MM.1S (cell line): ENCODE data around the gene ABCC11.

Source experiments
- EZH2 ChIP-seq: fragments of 300-600 bp; sonication (generic); optimal IDR thresholded peaks from 2 replicates; pipeline ENCODE3; 2017; ENCODE audit warnings: low read depth, mild to moderate bottlenecking, antibody characterized with exemption, low read length, mixed read lengths
- TF ChIP-seq, protein P1 (sequence below): fragments of 300-600 bp; sonication (generic); IDR thresholded peaks from 2 replicates; pipeline ENCODE4 v1.5.1; 2016; ENCODE audit warnings: antibody characterized with exemption, low read length, mixed read lengths

DNA sequence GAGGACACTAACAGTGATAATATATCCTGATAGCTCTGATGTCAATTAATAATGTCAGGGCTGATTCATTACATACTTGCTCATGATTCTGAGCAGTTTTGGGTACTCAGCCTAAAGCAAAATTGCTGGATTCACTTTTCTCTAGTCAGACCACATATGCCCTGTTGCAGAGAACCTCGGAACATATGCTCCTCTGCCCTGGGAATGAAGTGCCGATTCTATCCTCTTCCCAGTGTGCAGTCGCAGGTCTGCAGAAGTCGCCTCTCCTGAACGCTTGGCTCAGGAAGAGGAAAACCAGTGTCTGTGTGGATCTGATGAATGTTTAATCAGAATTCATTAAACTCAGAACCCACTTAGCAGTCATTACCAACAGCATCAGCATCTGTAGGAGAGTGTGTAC, 126.1 kb downstream of the ABCC11 start:
- TF ChIP-seq, protein P1, sequence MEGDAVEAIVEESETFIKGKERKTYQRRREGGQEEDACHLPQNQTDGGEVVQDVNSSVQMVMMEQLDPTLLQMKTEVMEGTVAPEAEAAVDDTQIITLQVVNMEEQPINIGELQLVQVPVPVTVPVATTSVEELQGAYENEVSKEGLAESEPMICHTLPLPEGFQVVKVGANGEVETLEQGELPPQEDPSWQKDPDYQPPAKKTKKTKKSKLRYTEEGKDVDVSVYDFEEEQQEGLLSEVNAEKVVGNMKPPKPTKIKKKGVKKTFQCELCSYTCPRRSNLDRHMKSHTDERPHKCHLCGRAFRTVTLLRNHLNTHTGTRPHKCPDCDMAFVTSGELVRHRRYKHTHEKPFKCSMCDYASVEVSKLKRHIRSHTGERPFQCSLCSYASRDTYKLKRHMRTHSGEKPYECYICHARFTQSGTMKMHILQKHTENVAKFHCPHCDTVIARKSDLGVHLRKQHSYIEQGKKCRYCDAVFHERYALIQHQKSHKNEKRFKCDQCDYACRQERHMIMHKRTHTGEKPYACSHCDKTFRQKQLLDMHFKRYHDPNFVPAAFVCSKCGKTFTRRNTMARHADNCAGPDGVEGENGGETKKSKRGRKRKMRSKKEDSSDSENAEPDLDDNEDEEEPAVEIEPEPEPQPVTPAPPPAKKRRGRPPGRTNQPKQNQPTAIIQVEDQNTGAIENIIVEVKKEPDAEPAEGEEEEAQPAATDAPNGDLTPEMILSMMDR, result no peak
- no peak for TF ChIP-seq EZH2
